Measurements from ENCODE around the gene HOXD8. TPM values are rescaled to one million over a fixed set of nuclear protein-coding genes. Genes with fewer than 3 reads are reported as not detected.

Gene HOXD8
- total RNA-seq, 1 donor from 2014 or later, result not detected

DNA sequence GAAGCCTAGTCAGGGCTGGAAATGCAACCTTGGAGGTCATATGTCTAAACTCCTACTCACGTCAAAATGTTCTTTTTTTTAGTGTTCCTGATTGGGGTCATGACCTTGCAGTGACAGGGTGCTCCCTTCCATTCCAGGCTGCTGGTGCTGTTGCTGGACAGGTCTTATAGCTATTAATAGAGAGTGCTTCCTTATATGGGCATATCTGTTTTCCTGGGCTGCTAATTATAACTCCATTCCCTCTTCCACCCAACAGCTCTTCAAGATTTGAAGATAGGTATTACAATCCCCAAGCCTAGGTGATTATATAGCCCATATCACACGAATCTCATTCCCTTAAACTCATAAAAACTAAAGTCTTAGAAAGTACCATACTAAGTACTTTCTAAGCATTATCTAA, 40.2 kb downstream of the HOXD8 start:
- peaks cover 90% of the 10 kb centered on the region for H4K20me1 ChIP-seq (ENCODE audit: low read depth)
- peaks cover 100% of the 10 kb centered on the region for H3K27me3 ChIP-seq
- TF ChIP-seq EZH2 (IDR thresholded peaks at IDR 0.05), result no peak
- TF ChIP-seq, protein P1, sequence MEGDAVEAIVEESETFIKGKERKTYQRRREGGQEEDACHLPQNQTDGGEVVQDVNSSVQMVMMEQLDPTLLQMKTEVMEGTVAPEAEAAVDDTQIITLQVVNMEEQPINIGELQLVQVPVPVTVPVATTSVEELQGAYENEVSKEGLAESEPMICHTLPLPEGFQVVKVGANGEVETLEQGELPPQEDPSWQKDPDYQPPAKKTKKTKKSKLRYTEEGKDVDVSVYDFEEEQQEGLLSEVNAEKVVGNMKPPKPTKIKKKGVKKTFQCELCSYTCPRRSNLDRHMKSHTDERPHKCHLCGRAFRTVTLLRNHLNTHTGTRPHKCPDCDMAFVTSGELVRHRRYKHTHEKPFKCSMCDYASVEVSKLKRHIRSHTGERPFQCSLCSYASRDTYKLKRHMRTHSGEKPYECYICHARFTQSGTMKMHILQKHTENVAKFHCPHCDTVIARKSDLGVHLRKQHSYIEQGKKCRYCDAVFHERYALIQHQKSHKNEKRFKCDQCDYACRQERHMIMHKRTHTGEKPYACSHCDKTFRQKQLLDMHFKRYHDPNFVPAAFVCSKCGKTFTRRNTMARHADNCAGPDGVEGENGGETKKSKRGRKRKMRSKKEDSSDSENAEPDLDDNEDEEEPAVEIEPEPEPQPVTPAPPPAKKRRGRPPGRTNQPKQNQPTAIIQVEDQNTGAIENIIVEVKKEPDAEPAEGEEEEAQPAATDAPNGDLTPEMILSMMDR (IDR thresholded peaks at IDR 0.05), result no peak
- no peak for TF ChIP-seq EZH2phosphoT487 (IDR thresholded peaks at IDR 0.05)
- peaks cover 3% of the 10 kb centered on the region for H3K4me1 ChIP-seq
- peaks cover 86% of the 10 kb centered on the region for H3K27me3 Mint-ChIP-seq (ENCODE audit: insufficient read depth, low read depth)
- H3K27ac ChIP-seq, result no peak overlapping the region
- peaks cover 2% of the 10 kb centered on the region for H3F3A ChIP-seq (ENCODE audit: low read depth)
- H3K4me2 ChIP-seq, result no peak overlapping the region
- no peak overlapping the region for H3K9ac ChIP-seq
- H3K9me3 ChIP-seq (ENCODE audit: low read depth), result no peaks in the 10 kb centered on the region
- H3K4me3 ChIP-seq, result no peak overlapping the region
- H3K4me3 Mint-ChIP-seq, result no peak overlapping the region
- H3K9me3 Mint-ChIP-seq, result peaks cover 13% of the 10 kb centered on the region
- no peak overlapping the region for H3K27ac Mint-ChIP-seq
- no peaks in the 10 kb centered on the region for H3K79me2 ChIP-seq (ENCODE audit: low read depth)
- DNase-seq (ENCODE audit: low spot score), result no peak
- no peak overlapping the region for H2AFZ ChIP-seq (replicated peaks)
- H3K4me1 Mint-ChIP-seq, result peaks cover 12% of the 10 kb centered on the region
- no peaks in the 10 kb centered on the region for H3K36me3 Mint-ChIP-seq
- H3K36me3 ChIP-seq, result no peaks in the 10 kb centered on the region

DNA sequence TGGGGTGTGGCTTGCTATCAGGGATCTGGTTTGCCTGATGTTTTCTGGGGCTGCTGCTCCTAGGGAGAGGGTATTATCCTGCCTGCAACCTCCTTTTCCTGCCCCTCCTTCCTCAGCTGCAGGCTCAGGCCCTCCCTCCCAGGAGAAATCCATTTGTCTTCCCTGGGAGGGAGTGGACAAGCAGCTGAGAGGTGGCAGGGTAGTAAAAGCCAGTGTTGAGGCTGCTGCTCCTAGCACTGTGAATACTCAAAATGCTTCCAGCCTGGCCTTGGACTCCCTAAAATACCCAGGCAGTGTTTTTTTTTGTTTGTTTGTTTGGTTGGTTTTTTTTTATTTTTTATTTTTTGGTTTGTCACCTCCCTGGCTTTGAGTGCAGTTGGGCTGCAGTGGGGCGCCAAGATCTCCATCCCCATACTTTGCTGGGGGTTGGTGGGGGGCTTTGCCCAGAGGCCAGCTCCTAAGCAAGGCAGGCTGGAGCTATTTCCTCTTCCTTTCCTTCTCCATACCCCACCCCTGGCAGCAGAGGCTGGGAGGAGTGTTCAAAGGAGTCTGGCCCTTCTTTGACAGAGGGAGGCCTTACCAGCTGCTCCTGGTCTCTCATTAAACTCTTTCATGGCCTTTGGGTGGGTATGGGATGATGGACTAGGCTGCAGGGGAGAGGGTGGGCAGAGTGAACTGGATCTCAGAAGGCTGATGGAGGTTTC, 41.2 kb downstream of the HOXD8 start:
- Histone ChIP-seq H3K36me3 (no peaks in the 10 kb centered on the region), H3K79me2 (ENCODE audit: low read depth) (no peaks in the 10 kb centered on the region), H4K20me1 (ENCODE audit: low read depth) (peaks cover 87% of the 10 kb centered on the region), H3K9me3 (ENCODE audit: low read depth) (no peaks in the 10 kb centered on the region), H3K27ac (no peak overlapping the region), H3K27me3 (peaks cover 100% of the 10 kb centered on the region), H2AFZ (replicated peaks) (no peak overlapping the region), H3K4me1 (peaks cover 12% of the 10 kb centered on the region), H3K4me3 (no peak overlapping the region), H3K4me2 (no peak overlapping the region), H3F3A (ENCODE audit: low read depth) (peaks cover 11% of the 10 kb centered on the region), H3K9ac (no peak overlapping the region)
- H3K36me3 Mint-ChIP-seq, result no peaks in the 10 kb centered on the region
- TF ChIP-seq EZH2 (IDR thresholded peaks at IDR 0.05), result no peak
- TF ChIP-seq EZH2phosphoT487 (IDR thresholded peaks at IDR 0.05), result no peak
- TF ChIP-seq, protein P1 (IDR thresholded peaks at IDR 0.05), result no peak
- H3K4me1 Mint-ChIP-seq, result peaks cover 23% of the 10 kb centered on the region
- DNase-seq (ENCODE audit: low spot score), result no peak
- no peak overlapping the region for H3K27ac Mint-ChIP-seq
- H3K27me3 Mint-ChIP-seq (ENCODE audit: insufficient read depth, low read depth), result peaks cover 86% of the 10 kb centered on the region
- H3K4me3 Mint-ChIP-seq, result no peak overlapping the region
- peaks cover 13% of the 10 kb centered on the region for H3K9me3 Mint-ChIP-seq

DNA sequence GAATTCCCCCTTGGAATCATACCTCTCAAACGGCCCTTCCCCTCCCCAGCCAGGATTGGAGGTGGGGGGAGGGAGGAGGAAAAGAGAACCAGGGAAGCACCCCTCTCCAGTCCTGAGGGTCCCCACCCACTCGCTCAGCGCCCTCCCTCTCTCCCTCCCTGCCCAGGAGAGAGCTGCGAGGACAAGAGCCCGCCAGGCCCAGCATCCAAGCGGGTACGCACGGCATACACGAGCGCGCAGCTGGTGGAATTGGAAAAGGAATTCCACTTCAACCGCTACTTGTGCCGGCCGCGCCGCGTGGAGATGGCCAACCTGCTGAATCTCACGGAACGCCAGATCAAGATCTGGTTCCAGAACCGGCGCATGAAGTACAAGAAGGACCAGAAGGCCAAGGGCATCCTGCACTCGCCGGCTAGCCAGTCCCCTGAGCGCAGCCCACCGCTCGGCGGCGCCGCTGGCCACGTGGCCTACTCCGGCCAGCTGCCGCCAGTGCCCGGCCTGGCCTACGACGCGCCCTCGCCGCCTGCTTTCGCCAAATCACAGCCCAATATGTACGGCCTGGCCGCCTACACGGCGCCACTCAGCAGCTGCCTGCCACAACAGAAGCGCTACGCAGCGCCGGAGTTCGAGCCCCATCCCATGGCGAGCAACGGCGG, 42.0 kb downstream of the HOXD8 start:
- H3K9ac ChIP-seq, result no peak overlapping the region
- peaks cover 100% of the 10 kb centered on the region for H3K27me3 ChIP-seq
- H3K27me3 Mint-ChIP-seq (ENCODE audit: insufficient read depth, low read depth), result peaks cover 86% of the 10 kb centered on the region
- no peaks in the 10 kb centered on the region for H3K79me2 ChIP-seq (ENCODE audit: low read depth)
- peaks cover 15% of the 10 kb centered on the region for H3F3A ChIP-seq (ENCODE audit: low read depth)
- H3K36me3 ChIP-seq, result no peaks in the 10 kb centered on the region
- no peak overlapping the region for H3K27ac Mint-ChIP-seq
- H3K36me3 Mint-ChIP-seq, result no peaks in the 10 kb centered on the region
- peaks cover 25% of the 10 kb centered on the region for H3K4me1 Mint-ChIP-seq
- no peak overlapping the region for H3K4me3 ChIP-seq
- H3K9me3 Mint-ChIP-seq, result peaks cover 14% of the 10 kb centered on the region
- H4K20me1 ChIP-seq (ENCODE audit: low read depth), result peaks cover 87% of the 10 kb centered on the region
- no peak overlapping the region for H2AFZ ChIP-seq (replicated peaks)
- H3K9me3 ChIP-seq (ENCODE audit: low read depth), result no peaks in the 10 kb centered on the region
- TF ChIP-seq EZH2phosphoT487 (IDR thresholded peaks at IDR 0.05), result no peak
- TF ChIP-seq, protein P1 (IDR thresholded peaks at IDR 0.05), result peak; percentile 11
- no peak for TF ChIP-seq EZH2 (IDR thresholded peaks at IDR 0.05)
- no peak overlapping the region for H3K4me3 Mint-ChIP-seq
- peak; percentile 67 for DNase-seq (ENCODE audit: low spot score)
- no peak overlapping the region for H3K27ac ChIP-seq
- peaks cover 12% of the 10 kb centered on the region for H3K4me1 ChIP-seq
- H3K4me2 ChIP-seq, result peak overlapping the region; percentile 1

All from neural progenitor cell (in vitro differentiated cells).